ENCODE data around the gene NKX6-2.

DNA sequence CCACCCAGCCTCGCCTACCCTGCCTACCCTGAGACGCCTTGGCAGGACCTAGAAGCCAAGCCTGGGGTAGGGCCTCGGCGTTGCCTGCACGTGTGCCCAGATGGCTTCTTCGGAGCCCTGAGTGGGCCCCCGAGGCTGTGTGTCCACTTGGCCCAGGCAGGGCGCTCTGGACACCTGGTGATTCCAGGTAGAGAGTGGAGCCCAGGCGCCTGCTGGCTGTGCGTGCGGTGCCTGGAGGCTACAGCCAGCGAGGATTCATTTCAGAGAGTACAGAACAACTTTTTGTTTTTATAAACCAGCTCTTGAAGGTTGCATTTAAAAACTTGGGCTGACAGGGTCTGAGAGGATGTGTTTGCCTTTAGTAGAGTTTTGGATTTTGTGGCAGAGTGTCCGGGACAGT lies 40.0 kb downstream of the NKX6-2 start:
- TF ChIP-seq, protein P1, sequence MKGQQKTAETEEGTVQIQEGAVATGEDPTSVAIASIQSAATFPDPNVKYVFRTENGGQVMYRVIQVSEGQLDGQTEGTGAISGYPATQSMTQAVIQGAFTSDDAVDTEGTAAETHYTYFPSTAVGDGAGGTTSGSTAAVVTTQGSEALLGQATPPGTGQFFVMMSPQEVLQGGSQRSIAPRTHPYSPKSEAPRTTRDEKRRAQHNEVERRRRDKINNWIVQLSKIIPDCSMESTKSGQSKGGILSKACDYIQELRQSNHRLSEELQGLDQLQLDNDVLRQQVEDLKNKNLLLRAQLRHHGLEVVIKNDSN (IDR thresholded peaks at IDR 0.05) = no peak
- TF ChIP-seq YY1 (IDR thresholded peaks at IDR 0.05; ENCODE audit: low read depth) = no peak
- no peak for TF ChIP-seq ZBTB7A (IDR thresholded peaks at IDR 0.05; ENCODE audit: low read depth)
- TF ChIP-seq CREB1 (IDR thresholded peaks at IDR 0.05; ENCODE audit: low read depth) = no peak
- no peak for TF ChIP-seq TAF1 (IDR thresholded peaks at IDR 0.05; ENCODE audit: low read depth)
- no peak for TF ChIP-seq REST (IDR thresholded peaks at IDR 0.05; ENCODE audit: low read depth)
- no peak for TF ChIP-seq MAX (IDR thresholded peaks at IDR 0.05)
- no peak for TF ChIP-seq NFIC (IDR thresholded peaks at IDR 0.05)
- TF ChIP-seq RAD21 (IDR thresholded peaks at IDR 0.05; ENCODE audit: low read depth) = no peak
- no peak for TF ChIP-seq TEAD4 (IDR thresholded peaks at IDR 0.05)

Data from Ishikawa (cell line).